Activated B cell treated with CpG ODN at 0.5 μM for 24 hours (primary cell): ENCODE measurements around the gene CELA3B. TPM values are rescaled to one million over a fixed set of nuclear protein-coding genes. Genes with fewer than 3 reads are reported as not detected.

Experiments
- ATAC-seq: fragments of 200-7000 bp; cut with Tn5 transposase; one replicate; pipeline ENCODE4 v1.10.0; 2021; ENCODE audit warnings: low read depth, mild to moderate bottlenecking, moderate library complexity
- CTCF ChIA-PET: fragments of 350-600 bp; sonication (Branson Sonifier 250); formaldehyde crosslinking; loops from one replicate; lab custom pipeline; 2021; ENCODE audit warnings: antibody characterized with exemption; lab: Charles Lee
- POLR2A ChIA-PET: fragments of 350-600 bp; sonication (Branson Sonifier 250); formaldehyde crosslinking; loops from one replicate; lab custom pipeline; 2021; ENCODE audit warnings: antibody characterized with exemption; lab: Charles Lee
- DNase-seq: peaks from one replicate; pipeline ENCODE4 v3.0.0; 2022
- H3K27ac Mint-ChIP-seq: one replicate; pipeline ENCODE4 v1.8.0; 2020; ENCODE audit warnings: mixed read lengths
- H3K27me3 Mint-ChIP-seq: one replicate; pipeline ENCODE4 v1.8.0; 2021; ENCODE audit warnings: mixed read lengths
- H3K36me3 Mint-ChIP-seq: one replicate; pipeline ENCODE4 v1.8.0; 2021; ENCODE audit warnings: low read depth, mixed read lengths
- H3K4me1 Mint-ChIP-seq: one replicate; pipeline ENCODE4 v1.8.0; 2021; ENCODE audit warnings: mixed read lengths
- H3K4me3 Mint-ChIP-seq: one replicate; pipeline ENCODE4 v1.8.0; 2020; ENCODE audit warnings: mild to moderate bottlenecking, mixed read lengths
- H3K9me3 Mint-ChIP-seq: one replicate; pipeline ENCODE4 v1.8.0; 2020; ENCODE audit warnings: mixed read lengths
- intact Hi-C: fragments of 100-400 bp; cut with micrococcal nuclease; formaldehyde crosslinking; loops from one replicate; pipeline ENCODE4 v1.15.1; 2024
- total RNA-seq: library from RNA; stranded (reverse); gene quantifications from 2 replicates; pipeline ENCODE4 v1.2.3, GENCODE V29; 2022
- TF ChIP-seq, protein P1 (sequence below): fragments of 200-600 bp; IDR thresholded peaks from one replicate; pipeline ENCODE4 v1.8.0; 2022; ENCODE audit warnings: antibody characterized with exemption, mild to moderate bottlenecking

The CELA3B gene
- total RNA-seq, 1 donor from 2014 or later, result not detected

DNA sequence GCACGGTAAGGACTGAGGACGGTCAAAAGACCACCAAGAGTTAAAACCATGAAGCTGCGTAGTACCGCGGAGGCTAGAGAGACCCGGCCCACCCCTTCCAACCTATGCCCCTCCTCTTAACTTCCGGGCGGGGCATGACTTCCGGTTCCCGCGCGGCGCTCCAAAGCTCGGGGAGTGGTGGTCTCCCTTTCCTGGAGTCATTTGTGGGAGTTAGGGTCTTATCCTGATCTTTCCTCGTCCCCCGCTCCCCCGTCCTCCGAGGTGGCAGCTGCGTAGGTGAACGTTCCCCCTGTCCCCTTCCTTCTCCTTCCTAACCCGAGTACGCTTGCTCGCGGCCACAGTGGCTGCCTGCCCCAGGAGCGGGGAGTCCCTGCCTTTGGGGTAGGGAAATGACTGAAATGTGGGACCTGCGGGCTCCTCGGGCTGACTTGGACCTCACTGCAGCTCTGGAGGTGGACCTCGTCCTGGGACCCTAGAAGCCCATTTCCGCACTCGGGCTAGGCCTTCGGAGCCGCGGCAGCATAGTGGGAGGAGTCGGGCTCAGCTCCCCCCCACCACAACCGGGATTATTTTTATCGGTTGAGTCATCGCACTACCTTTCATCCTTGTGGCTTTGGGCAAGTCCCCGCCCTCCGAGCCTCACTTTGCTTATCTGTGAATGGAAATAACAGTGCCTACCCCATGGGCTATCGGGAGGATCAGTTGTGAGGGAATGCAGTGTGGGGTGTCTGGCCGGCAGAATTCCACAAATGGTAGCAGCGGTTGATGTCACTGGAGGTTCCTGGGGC is 48.7 kb downstream of the CELA3B start:
- Mint-ChIP-seq H3K4me1 (peaks cover 54% of the 10 kb centered on the region), H3K27ac (peak overlapping the region; percentile 99), H3K4me3 (peak overlapping the region; percentile 96), H3K9me3 (no peaks in the 10 kb centered on the region), H3K36me3 (peaks cover 10% of the 10 kb centered on the region), H3K27me3 (no peaks in the 10 kb centered on the region)
- ATAC-seq, result peak; percentile 76
- TF ChIP-seq, protein P1, sequence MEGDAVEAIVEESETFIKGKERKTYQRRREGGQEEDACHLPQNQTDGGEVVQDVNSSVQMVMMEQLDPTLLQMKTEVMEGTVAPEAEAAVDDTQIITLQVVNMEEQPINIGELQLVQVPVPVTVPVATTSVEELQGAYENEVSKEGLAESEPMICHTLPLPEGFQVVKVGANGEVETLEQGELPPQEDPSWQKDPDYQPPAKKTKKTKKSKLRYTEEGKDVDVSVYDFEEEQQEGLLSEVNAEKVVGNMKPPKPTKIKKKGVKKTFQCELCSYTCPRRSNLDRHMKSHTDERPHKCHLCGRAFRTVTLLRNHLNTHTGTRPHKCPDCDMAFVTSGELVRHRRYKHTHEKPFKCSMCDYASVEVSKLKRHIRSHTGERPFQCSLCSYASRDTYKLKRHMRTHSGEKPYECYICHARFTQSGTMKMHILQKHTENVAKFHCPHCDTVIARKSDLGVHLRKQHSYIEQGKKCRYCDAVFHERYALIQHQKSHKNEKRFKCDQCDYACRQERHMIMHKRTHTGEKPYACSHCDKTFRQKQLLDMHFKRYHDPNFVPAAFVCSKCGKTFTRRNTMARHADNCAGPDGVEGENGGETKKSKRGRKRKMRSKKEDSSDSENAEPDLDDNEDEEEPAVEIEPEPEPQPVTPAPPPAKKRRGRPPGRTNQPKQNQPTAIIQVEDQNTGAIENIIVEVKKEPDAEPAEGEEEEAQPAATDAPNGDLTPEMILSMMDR, result no peak
- peak; percentile 79 for DNase-seq
- ChIA-PET POLR2A (interaction anchor here (0.5 to 13.8 kb wide), 25 partner anchors 8 to 965 kb away, joined by 3 to 659 read pairs (median 4); partner anchors contain the start of genes CDC42, USP48 and ZBTB40), CTCF (interaction anchor here (1.0 to 2.8 kb wide), 5 partner anchors 12 to 55 kb away, joined by 3 to 10 read pairs (median 5); no protein-coding TSS in a partner anchor)
- intact Hi-C loops, result loop anchor here (1.0 to 10.0 kb wide), 8 partner anchors 14 to 733 kb away; partner anchors contain the start of genes CDC42, ECE1, USP48 and ZBTB40

GRCh38 chr1:22026924-22027289 is 50.1 kb downstream of the CELA3B start:
- DNase-seq, result no peak
- no peaks in the 10 kb centered on the region for H3K9me3 Mint-ChIP-seq
- no peak for ATAC-seq
- TF ChIP-seq, protein P1, result no peak
- H3K4me3 Mint-ChIP-seq, result peak overlapping the region; percentile 96
- intact Hi-C loops, result loop anchor here (5.0 to 10.0 kb wide), 3 partner anchors 322 to 735 kb away; partner anchors contain the start of genes ECE1 and ZBTB40
- H3K27me3 Mint-ChIP-seq, result no peaks in the 10 kb centered on the region
- peak overlapping the region; percentile 99 for H3K27ac Mint-ChIP-seq
- ChIA-PET POLR2A (interaction anchor here (0.6 to 13.8 kb wide), 5 partner anchors 19 to 733 kb away, joined by 3 to 659 read pairs (median 4); partner anchors contain the start of gene CDC42), CTCF (interaction anchor here (0.7 kb wide), 1 partner anchor 13 kb away, joined by 3 read pairs; no protein-coding TSS in a partner anchor)
- H3K36me3 Mint-ChIP-seq, result peaks cover 10% of the 10 kb centered on the region
- peaks cover 63% of the 10 kb centered on the region for H3K4me1 Mint-ChIP-seq

DNA sequence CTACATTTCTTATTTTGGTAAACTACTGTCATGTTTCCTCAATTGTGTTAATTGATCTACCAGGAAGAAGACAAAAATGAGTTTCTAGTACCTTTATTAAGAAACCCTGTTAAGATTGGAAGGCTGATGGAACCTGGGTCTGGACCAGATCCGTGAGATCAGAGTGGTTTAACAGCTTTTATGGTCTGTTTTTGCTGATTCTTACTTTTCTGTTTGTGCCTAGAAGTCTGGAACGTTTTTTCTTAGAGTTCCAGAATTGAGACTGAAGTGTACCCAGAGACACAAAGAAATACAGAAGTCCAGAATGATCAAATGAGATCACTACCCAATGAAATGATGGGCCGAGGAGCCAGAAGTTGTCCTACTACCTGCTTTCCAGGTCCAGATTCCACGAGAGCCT is 53.2 kb downstream of the CELA3B start:
- peaks cover 10% of the 10 kb centered on the region for H3K36me3 Mint-ChIP-seq
- no peak for ATAC-seq
- no peaks in the 10 kb centered on the region for H3K27me3 Mint-ChIP-seq
- intact Hi-C loops, result no loop called here
- TF ChIP-seq, protein P1, result no peak
- CTCF ChIA-PET, result interaction anchor here (1.5 kb wide), 1 partner anchor 22 kb away, joined by 5 read pairs; the partner anchor contains the start of gene CDC42
- peaks cover 46% of the 10 kb centered on the region for H3K4me1 Mint-ChIP-seq
- H3K9me3 Mint-ChIP-seq, result no peaks in the 10 kb centered on the region
- POLR2A ChIA-PET, result interaction anchor here (0.5 to 13.8 kb wide), 2 partner anchors 16 to 70 kb away, joined by 4 to 659 read pairs; partner anchors contain the start of gene CDC42
- no peak overlapping the region for H3K27ac Mint-ChIP-seq
- no peak for DNase-seq
- no peak overlapping the region for H3K4me3 Mint-ChIP-seq

DNA sequence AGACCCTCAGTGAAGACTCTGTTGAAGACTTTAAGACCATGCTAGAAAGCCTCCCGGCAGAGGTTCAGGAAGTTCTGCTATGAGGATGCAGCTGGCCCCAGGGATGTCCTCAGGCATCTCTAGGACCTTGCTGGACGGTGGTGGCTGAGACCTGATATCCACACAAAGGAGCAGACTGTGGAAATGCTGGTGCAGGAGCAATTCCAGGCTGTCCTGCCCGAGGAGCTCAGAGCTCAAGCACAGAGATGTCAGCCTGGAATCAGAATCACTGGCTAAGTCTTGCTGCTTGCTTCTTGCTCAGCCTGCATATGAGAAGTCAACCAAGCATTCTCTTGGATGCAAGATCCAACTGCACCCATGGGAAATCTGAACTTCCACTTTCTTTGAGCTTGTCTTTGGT is 53.7 kb downstream of the CELA3B start:
- POLR2A ChIA-PET, result interaction anchor here (0.5 to 13.8 kb wide), 2 partner anchors 16 to 69 kb away, joined by 4 to 659 read pairs; partner anchors contain the start of gene CDC42
- CTCF ChIA-PET, result interaction anchor here (1.3 to 1.5 kb wide), 2 partner anchors 22 to 67 kb away, joined by 3 to 5 read pairs; partner anchors contain the start of gene CDC42

More for the DNA sequence above, 53.7 kb downstream of the CELA3B start:
- TF ChIP-seq, protein P1, result no peak
- no peak overlapping the region for H3K27ac Mint-ChIP-seq
- H3K36me3 Mint-ChIP-seq, result peaks cover 6% of the 10 kb centered on the region
- H3K9me3 Mint-ChIP-seq, result no peaks in the 10 kb centered on the region
- peaks cover 44% of the 10 kb centered on the region for H3K4me1 Mint-ChIP-seq
- no peak for DNase-seq
- H3K4me3 Mint-ChIP-seq, result no peak overlapping the region
- intact Hi-C loops, result no loop called here
- no peak for ATAC-seq
- H3K27me3 Mint-ChIP-seq, result no peaks in the 10 kb centered on the region
